Measurements from ENCODE around the gene CFAP92.

CFAP92 gene

GRCh38 chr3:128895843-128896697 is 97.8 kb downstream of the CFAP92 start:
- H3K36me3 ChIP-seq (ENCODE audit: control insufficient read depth in 2 of 2, insufficient read depth in 1 of 2, low read length in 2 of 2), result peaks cover 16 to 86% of the 10 kb centered on the region in 2 experiments; a peak in 2 of 3 replicates
- H3K4me3 ChIP-seq (ENCODE audit: low read depth, low read length), result no peak overlapping the region
- TF ChIP-seq TSHZ1 (tag by site-specific recombination; IDR thresholded peaks at IDR 0.05; ENCODE audit: borderline replicate concordance) (no peak), IKZF3 (tag by site-specific recombination; IDR thresholded peaks at IDR 0.05) (no peak), ZNF600 (tag by site-specific recombination; IDR thresholded peaks at IDR 0.05) (no peak)
- TF ChIP-seq, protein P1, sequence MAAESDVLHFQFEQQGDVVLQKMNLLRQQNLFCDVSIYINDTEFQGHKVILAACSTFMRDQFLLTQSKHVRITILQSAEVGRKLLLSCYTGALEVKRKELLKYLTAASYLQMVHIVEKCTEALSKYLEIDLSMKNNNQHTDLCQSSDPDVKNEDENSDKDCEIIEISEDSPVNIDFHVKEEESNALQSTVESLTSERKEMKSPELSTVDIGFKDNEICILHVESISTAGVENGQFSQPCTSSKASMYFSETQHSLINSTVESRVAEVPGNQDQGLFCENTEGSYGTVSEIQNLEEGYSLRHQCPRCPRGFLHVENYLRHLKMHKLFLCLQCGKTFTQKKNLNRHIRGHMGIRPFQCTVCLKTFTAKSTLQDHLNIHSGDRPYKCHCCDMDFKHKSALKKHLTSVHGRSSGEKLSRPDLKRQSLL (tag by site-specific recombination; IDR thresholded peaks at IDR 0.05), result no peak
- TF ChIP-seq, protein P2, sequence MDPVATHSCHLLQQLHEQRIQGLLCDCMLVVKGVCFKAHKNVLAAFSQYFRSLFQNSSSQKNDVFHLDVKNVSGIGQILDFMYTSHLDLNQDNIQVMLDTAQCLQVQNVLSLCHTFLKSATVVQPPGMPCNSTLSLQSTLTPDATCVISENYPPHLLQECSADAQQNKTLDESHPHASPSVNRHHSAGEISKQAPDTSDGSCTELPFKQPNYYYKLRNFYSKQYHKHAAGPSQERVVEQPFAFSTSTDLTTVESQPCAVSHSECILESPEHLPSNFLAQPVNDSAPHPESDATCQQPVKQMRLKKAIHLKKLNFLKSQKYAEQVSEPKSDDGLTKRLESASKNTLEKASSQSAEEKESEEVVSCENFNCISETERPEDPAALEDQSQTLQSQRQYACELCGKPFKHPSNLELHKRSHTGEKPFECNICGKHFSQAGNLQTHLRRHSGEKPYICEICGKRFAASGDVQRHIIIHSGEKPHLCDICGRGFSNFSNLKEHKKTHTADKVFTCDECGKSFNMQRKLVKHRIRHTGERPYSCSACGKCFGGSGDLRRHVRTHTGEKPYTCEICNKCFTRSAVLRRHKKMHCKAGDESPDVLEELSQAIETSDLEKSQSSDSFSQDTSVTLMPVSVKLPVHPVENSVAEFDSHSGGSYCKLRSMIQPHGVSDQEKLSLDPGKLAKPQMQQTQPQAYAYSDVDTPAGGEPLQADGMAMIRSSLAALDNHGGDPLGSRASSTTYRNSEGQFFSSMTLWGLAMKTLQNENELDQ (tag by site-specific recombination; IDR thresholded peaks at IDR 0.05; ENCODE audit: low read depth), result no peak
- H3K4me1 ChIP-seq (ENCODE audit: control insufficient read depth, insufficient read depth, low read length), result no peaks in the 10 kb centered on the region
- ChIA-PET CTCF (interaction anchor here (0.5 kb wide), 1 partner anchor 51 kb away, joined by 4 read pairs; no protein-coding TSS in a partner anchor), POLR2A (interaction anchor here (0.6 kb wide), 1 partner anchor 491 kb away, joined by 4 read pairs; no protein-coding TSS in a partner anchor)
- H3K9me3 ChIP-seq (ENCODE audit: control insufficient read depth, insufficient read depth, low read depth, low read length), result no peaks in the 10 kb centered on the region
- H3K27ac ChIP-seq (ENCODE audit: extremely low read depth, low read depth, low read length), result no peak overlapping the region

- no peaks in the 10 kb centered on the region for H3K9me3 ChIP-seq (ENCODE audit: control insufficient read depth, insufficient read depth, low read depth, low read length)
- no peak overlapping the region for H3K4me3 ChIP-seq (ENCODE audit: low read depth, low read length)
- ChIA-PET CTCF (interaction anchor here (0.6 kb wide), 1 partner anchor 49 kb away, joined by 4 read pairs; no protein-coding TSS in a partner anchor), POLR2A (interaction anchor here (1.2 kb wide), 1 partner anchor 11 kb away, joined by 4 read pairs; no protein-coding TSS in a partner anchor)
- H3K4me1 ChIP-seq (ENCODE audit: control insufficient read depth, insufficient read depth, low read length), result no peaks in the 10 kb centered on the region
- H3K27ac ChIP-seq (ENCODE audit: extremely low read depth, low read depth, low read length), result no peak overlapping the region
- TF ChIP-seq ZNF132 (tag by site-specific recombination; IDR thresholded peaks at IDR 0.05; ENCODE audit: borderline replicate concordance), result no peak
- no peak for TF ChIP-seq ZEB2 (tag by site-specific recombination; IDR thresholded peaks at IDR 0.05)
- no peak for TF ChIP-seq ZNF747 (tag by site-specific recombination; IDR thresholded peaks at IDR 0.05)
- TF ChIP-seq, protein P3, sequence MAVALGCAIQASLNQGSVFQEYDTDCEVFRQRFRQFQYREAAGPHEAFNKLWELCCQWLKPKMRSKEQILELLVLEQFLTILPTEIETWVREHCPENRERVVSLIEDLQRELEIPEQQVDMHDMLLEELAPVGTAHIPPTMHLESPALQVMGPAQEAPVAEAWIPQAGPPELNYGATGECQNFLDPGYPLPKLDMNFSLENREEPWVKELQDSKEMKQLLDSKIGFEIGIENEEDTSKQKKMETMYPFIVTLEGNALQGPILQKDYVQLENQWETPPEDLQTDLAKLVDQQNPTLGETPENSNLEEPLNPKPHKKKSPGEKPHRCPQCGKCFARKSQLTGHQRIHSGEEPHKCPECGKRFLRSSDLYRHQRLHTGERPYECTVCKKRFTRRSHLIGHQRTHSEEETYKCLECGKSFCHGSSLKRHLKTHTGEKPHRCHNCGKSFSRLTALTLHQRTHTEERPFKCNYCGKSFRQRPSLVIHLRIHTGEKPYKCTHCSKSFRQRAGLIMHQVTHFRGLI (tag by site-specific recombination; IDR thresholded peaks at IDR 0.05), result no peak
- TF ChIP-seq ZNF23 (tag by site-specific recombination; IDR thresholded peaks at IDR 0.05; ENCODE audit: borderline replicate concordance), result no peak
- peaks cover 0 to 63% of the 10 kb centered on the region in 2 experiments; a peak in 2 of 3 replicates for H3K36me3 ChIP-seq (ENCODE audit: control insufficient read depth in 2 of 2, insufficient read depth in 1 of 2, low read length in 2 of 2)
These were observed 104.6 kb downstream of the CFAP92 start for GRCh38 chr3:128889139-128889894.
